SU-DHL-6 (cell line): ENCODE results near the gene KRT79.

Experiments
- H2AFZ ChIP-seq: fragments of 200-600 bp; sonication (generic); 2 replicates; pipeline ENCODE4 v1.6.1; 2014; ENCODE audit warnings: low read depth, mild to moderate bottlenecking, moderate library complexity, mixed read lengths, antibody characterized with exemption, low read length; ENCODE audit not compliant: severe bottlenecking
- H3F3A ChIP-seq: fragments of 200-600 bp; shearing (Covaris generic); 2 replicates; pipeline ENCODE4 v1.6.0; 2016; ENCODE audit warnings: antibody characterized with exemption, mild to moderate bottlenecking; ENCODE audit not compliant: insufficient read depth
- H3K27ac ChIP-seq: fragments of 200-600 bp; sonication (generic); 2 replicates; pipeline ENCODE4 v1.5.1; 2016; ENCODE audit warnings: low read depth, mild to moderate bottlenecking, low read length, moderate library complexity, mixed read lengths
- H3K27me3 ChIP-seq: fragments of 200-600 bp; sonication (generic), shearing (Covaris generic); 2 replicates; pipeline ENCODE4 v1.6.0; 2014; ENCODE audit warnings: mild to moderate bottlenecking, low read length
- H3K36me3 ChIP-seq: fragments of 200-600 bp; sonication (generic); 2 replicates; pipeline ENCODE4 v1.6.1; 2014; ENCODE audit warnings: mild to moderate bottlenecking, low read length, mixed read lengths
- H3K4me2 ChIP-seq: fragments of 300-600, 200-600 bp; shearing (Covaris generic), sonication (generic); 2 replicates; pipeline ENCODE4 v1.6.0; 2014; ENCODE audit warnings: low read length, low read depth, mild to moderate bottlenecking; ENCODE audit not compliant: poor library complexity, severe bottlenecking
- H3K4me3 ChIP-seq: fragments of 200-600 bp; sonication (generic); 2 replicates; pipeline ENCODE4 v1.5.1; 2014; ENCODE audit warnings: antibody characterized with exemption, low read length, mild to moderate bottlenecking, mixed read lengths; ENCODE audit not compliant: insufficient read depth, poor library complexity, severe bottlenecking
- H3K79me2 ChIP-seq: fragments of 200-600 bp; sonication (generic); 2 replicates; pipeline ENCODE4 v1.6.1; 2014; ENCODE audit warnings: mild to moderate bottlenecking, low read length, moderate library complexity; ENCODE audit not compliant: insufficient read depth
- H3K9ac ChIP-seq: fragments of 200-600 bp; sonication (generic); 2 replicates; pipeline ENCODE4 v1.7.0; 2014; ENCODE audit warnings: mild to moderate bottlenecking, low read length
- H3K9me2 ChIP-seq: fragments of 200-600 bp; sonication (generic); replicated peaks from 2 replicates; pipeline ENCODE4 v1.6.1; 2014; ENCODE audit warnings: low read length; ENCODE audit not compliant: insufficient read depth
- H3K9me3 ChIP-seq: fragments of 200-600 bp; sonication (generic); 2 replicates; pipeline ENCODE4 v1.6.1; 2014; ENCODE audit warnings: low read length, mixed read lengths; ENCODE audit not compliant: insufficient read depth
- H4K20me1 ChIP-seq: fragments of 200-600 bp; sonication (generic); 2 replicates; pipeline ENCODE4 v1.6.1; 2014; ENCODE audit warnings: low read depth, mild to moderate bottlenecking, antibody characterized with exemption, low read length, moderate library complexity, mixed read lengths
- EZH2phosphoT487 ChIP-seq: fragments of 200-600 bp; sonication (generic), shearing (Covaris generic); conservative IDR thresholded peaks from 2 replicates; pipeline ENCODE4 v1.6.1; 2018; ENCODE audit warnings: mild to moderate bottlenecking, antibody characterized with exemption, low read length, moderate library complexity, mixed read lengths
- TF ChIP-seq, protein P1 (sequence below): fragments of 200-600 bp; sonication (generic); IDR thresholded peaks from one replicate; pipeline ENCODE4 v1.5.1; 2017; ENCODE audit warnings: antibody characterized with exemption, mild to moderate bottlenecking, low read length, moderate library complexity; ENCODE audit not compliant: insufficient read depth, poor library complexity, severe bottlenecking

Gene KRT79

DNA sequence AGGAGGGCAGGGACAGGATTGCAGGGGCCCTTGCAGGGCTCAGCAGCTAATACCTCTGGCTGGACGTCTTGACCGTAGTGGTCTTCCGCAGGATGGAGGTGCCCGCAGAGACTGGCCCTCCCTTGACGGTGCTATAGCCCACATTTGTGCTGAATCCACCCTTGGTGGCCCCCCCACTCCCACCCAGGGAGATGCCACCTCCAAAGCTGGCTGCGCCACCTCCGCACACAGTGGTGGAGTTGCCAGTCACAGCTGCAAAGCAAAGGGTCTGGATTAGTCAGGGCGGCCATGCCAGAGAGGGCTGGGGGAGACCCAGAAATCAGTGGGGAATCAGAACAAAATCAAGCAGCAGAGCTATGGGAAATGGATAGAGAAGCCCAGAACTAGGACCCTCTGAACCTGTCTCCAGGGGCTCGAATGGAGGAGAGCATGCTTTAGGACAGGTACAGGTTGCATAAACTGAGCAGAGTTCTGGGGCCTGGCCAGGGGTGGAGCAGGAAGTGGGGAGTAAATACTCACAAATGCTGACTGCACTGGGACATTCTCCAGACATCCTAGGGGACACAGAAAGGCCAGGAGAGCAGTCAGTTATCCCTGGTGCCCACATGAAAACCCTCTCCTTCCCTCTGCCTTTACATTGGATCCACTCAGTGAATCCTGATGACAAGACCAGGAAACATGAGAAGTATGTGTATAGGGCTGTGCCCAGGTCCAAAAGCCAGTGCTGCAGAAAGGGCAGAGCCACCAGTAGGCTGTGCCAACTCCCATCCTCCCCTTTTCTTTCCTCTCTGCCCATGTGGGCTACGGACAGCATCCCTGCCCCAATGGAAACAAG is 12.1 kb downstream of the KRT79 start:
- no peaks in the 10 kb centered on the region for H4K20me1 ChIP-seq
- no peaks in the 10 kb centered on the region for H3F3A ChIP-seq
- no peaks in the 10 kb centered on the region for H3K9me3 ChIP-seq
- no peak overlapping the region for H3K27ac ChIP-seq
- H3K79me2 ChIP-seq = no peaks in the 10 kb centered on the region
- H3K9me2 ChIP-seq = no peaks in the 10 kb centered on the region
- no peak overlapping the region for H3K4me2 ChIP-seq
- H2AFZ ChIP-seq = no peak overlapping the region
- H3K36me3 ChIP-seq = no peaks in the 10 kb centered on the region
- no peak for TF ChIP-seq EZH2phosphoT487
- TF ChIP-seq, protein P1, sequence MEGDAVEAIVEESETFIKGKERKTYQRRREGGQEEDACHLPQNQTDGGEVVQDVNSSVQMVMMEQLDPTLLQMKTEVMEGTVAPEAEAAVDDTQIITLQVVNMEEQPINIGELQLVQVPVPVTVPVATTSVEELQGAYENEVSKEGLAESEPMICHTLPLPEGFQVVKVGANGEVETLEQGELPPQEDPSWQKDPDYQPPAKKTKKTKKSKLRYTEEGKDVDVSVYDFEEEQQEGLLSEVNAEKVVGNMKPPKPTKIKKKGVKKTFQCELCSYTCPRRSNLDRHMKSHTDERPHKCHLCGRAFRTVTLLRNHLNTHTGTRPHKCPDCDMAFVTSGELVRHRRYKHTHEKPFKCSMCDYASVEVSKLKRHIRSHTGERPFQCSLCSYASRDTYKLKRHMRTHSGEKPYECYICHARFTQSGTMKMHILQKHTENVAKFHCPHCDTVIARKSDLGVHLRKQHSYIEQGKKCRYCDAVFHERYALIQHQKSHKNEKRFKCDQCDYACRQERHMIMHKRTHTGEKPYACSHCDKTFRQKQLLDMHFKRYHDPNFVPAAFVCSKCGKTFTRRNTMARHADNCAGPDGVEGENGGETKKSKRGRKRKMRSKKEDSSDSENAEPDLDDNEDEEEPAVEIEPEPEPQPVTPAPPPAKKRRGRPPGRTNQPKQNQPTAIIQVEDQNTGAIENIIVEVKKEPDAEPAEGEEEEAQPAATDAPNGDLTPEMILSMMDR = no peak
- no peak overlapping the region for H3K9ac ChIP-seq
- H3K4me3 ChIP-seq = no peak overlapping the region
- no peaks in the 10 kb centered on the region for H3K27me3 ChIP-seq

DNA sequence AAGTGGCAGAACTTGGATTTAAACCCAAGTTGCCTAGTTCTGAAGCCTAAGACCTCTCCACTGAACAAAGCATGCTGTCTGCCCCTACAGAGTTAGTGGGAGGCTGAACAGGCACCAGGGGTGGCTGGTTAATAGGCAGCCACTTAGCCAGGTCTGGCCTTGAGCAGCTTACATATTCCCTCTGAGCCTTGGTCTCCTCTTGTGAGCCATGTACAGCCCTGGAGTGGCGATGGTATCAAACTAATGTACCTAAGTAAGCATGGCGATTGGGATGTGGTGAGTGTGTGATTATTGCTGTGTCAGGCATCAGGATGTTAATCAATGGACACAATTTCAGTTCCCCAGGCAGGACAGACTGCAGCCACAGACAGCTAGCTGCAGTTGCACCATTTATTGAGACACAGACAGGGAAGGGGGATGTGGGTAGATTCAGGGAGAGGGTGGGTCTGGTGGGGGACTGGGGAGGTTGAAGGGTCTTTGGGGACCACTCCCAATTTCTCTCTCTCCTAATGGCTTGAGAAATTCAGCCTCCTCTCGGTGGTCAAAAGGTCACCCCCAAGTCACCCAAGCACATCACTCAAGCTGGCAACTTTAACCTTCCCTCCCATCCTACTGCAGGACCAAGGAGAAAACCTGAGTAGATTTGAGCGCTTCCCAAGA is 12.9 kb downstream of the KRT79 start:
- Histone ChIP-seq H3K27ac (no peak overlapping the region), H3K9me2 (no peaks in the 10 kb centered on the region), H4K20me1 (no peaks in the 10 kb centered on the region), H3K27me3 (no peaks in the 10 kb centered on the region), H3K79me2 (no peaks in the 10 kb centered on the region), H3K36me3 (no peaks in the 10 kb centered on the region), H3K4me3 (no peak overlapping the region), H3K9ac (no peak overlapping the region), H3F3A (no peaks in the 10 kb centered on the region), H3K4me2 (no peak overlapping the region), H2AFZ (no peak overlapping the region), H3K9me3 (no peaks in the 10 kb centered on the region)
- TF ChIP-seq, protein P1 = no peak
- TF ChIP-seq EZH2phosphoT487 = no peak

DNA sequence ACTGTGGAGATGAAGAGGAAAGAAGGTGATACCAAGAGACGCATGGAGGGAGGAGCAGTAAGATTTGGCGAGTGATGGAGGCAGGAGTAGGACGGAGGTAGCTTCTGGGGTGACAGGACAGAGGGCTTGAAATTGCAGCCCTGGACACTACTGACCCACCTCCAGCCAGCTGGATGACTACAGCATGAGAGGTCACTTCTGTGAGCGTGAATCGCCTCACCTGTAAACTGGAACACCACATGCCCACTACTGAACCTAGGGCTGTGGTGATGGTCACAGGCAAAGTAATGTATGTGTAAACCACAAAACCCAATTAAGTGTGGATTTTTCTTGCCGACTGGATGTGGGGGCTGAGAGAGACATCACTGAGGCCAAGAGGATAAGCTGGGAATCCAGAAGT is 13.6 kb downstream of the KRT79 start:
- H3K27me3 ChIP-seq = no peaks in the 10 kb centered on the region
- no peaks in the 10 kb centered on the region for H3K9me3 ChIP-seq
- no peaks in the 10 kb centered on the region for H3K9me2 ChIP-seq
- H3K9ac ChIP-seq = no peak overlapping the region
- H3K79me2 ChIP-seq = no peaks in the 10 kb centered on the region
- no peaks in the 10 kb centered on the region for H4K20me1 ChIP-seq
- no peak overlapping the region for H3K4me2 ChIP-seq
- TF ChIP-seq, protein P1 = no peak
- TF ChIP-seq EZH2phosphoT487 = no peak
- H3K36me3 ChIP-seq = no peaks in the 10 kb centered on the region
- H3K27ac ChIP-seq = no peak overlapping the region
- no peak overlapping the region for H3K4me3 ChIP-seq
- no peaks in the 10 kb centered on the region for H3F3A ChIP-seq
- no peak overlapping the region for H2AFZ ChIP-seq
